ENCODE data around the gene ASB11.

GRCh38 chrX:15254852-15255251 lies 60.6 kb downstream of the ASB11 start:
- TF ChIP-seq GATA3 (IDR thresholded peaks at IDR 0.05; ENCODE audit: low read depth, low read length) (no peak), GATA2 (IDR thresholded peaks at IDR 0.05; ENCODE audit: low read depth, low read length) (no peak)

All from SH-SY5Y (cell line).